Measurements from ENCODE around the gene DYSF.

GRCh38 chr2:71513096-71513495 is 59.7 kb downstream of the DYSF start:
- TF ChIP-seq POLR2AphosphoS5 (IDR thresholded peaks at IDR 0.05; ENCODE audit: low read depth, low read length) (no peak), TAF1 (IDR thresholded peaks at IDR 0.05; ENCODE audit: borderline replicate concordance, insufficient read depth, low read length) (no peak)

Data from PFSK-1 (cell line).